ENCODE measurements around the gene CCDC142. TPM values are rescaled to one million over a fixed set of nuclear protein-coding genes. Genes with fewer than 3 reads are reported as not detected.

Gene CCDC142, protein sequence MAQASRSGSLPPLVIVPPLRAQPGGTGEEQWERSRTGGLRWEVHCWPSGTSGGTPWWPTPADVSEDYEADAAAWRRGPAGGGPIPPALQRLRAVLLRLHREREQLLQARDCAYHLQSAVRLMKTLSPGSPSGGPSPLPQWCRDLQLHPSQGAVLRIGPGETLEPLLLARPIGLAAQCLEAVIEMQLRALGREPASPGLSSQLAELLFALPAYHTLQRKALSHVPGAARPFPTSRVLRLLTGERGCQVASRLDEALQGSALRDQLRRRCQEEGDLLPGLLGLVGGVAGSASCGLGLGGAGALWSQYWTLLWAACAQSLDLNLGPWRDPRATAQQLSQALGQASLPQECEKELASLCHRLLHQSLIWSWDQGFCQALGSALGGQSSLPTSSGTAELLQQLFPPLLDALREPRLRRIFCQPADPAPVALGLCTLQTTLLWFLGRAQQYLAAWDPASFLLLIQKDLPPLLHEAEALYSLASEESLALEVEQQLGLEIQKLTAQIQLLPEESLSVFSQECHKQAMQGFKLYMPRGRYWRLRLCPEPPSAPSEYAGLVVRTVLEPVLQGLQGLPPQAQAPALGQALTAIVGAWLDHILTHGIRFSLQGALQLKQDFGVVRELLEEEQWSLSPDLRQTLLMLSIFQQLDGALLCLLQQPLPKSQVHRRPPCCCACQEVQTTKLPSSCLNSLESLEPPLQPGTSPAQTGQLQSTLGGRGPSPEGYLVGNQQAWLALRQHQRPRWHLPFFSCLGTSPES
- total RNA-seq (2021; fragmentation: NEBNext Ultra II Directional; extraction: Animal tissue kit (Norgen Biotek cat#: 25700)) (10.7 and 12.1 TPM in 2 replicates), polyA plus RNA-seq (2011; rRNA removed) (6.0 and 6.7 TPM in 2 replicates), polyA minus RNA-seq (2011; rRNA and poly(A)+ RNA removed) (20.4 and 22.4 TPM in 2 replicates)
- 5.9 TPM for polyA plus RNA-seq (2011; cell fraction: cytosol; rRNA removed)
- 20.6 TPM for polyA plus RNA-seq (2011; cell fraction: nucleus; rRNA removed)
- polyA plus RNA-seq (2012, experiment 1 of 2): 5.5 to 8.1 TPM (median 6.8 TPM) in 4 replicates
- 4.4 TPM for polyA plus RNA-seq (2012, experiment 2 of 2)
- polyA plus RNA-seq (2013, experiment 1 of 2): 5.4 TPM
- 3.8 TPM for polyA plus RNA-seq (2013, experiment 2 of 2)
- 10.3 TPM for polyA minus RNA-seq (2011; cell fraction: cytosol; rRNA and poly(A)+ RNA removed)
- polyA minus RNA-seq (2011; cell fraction: nucleus; rRNA and poly(A)+ RNA removed): 30.3 TPM
- long read RNA-seq, experiment 1: 0 reads
- long read RNA-seq, experiment 2: 0 reads

GRCh38 chr2:74482801-74483674 lies at the start of gene CCDC142, which contains the start of gene TTC31:
CCDC142 (minus strand) TSS chr2:74482998; CDS start chr2:74482837, 161 bp downstream.
TTC31 (plus strand) TSS chr2:74483081; CDS start chr2:74483096, 15 bp downstream.
- H4K5ac ChIP-seq (ENCODE audit: insufficient read length, low read depth, low read length): peak within 1 kb of the TSS; percentile 95
- H4K20me1 ChIP-seq (replicated peaks in 1 of 2; ENCODE audit: control insufficient read depth in 1 of 2, insufficient read depth in 2 of 2, low read length in 2 of 2): peaks cover 4 to 8% of the 10 kb centered on the region in 2 experiments
- peak within 1 kb of the TSS; percentile 97; the same call in 1 of the 2 replicates for H2AFZ ChIP-seq (ENCODE audit: low read length)
- no peak within 1 kb of the TSS; the same call in 1 of the 2 replicates for H2BK12ac ChIP-seq (ENCODE audit: low read depth, low read length)
- no peak within 1 kb of the TSS for H2BK20ac ChIP-seq (ENCODE audit: low read length)
- no peak within 1 kb of the TSS for H3K23ac ChIP-seq (ENCODE audit: insufficient read length)
- no peak within 1 kb of the TSS for H2AK5ac ChIP-seq (ENCODE audit: low read depth, low read length)
- H3K27me3 ChIP-seq (replicated peaks in 1 of 4; ENCODE audit: control insufficient read depth in 3 of 4, extremely low read depth in 1 of 4, insufficient read depth in 3 of 4, low read length in 3 of 4): no peaks in the 10 kb centered on the region; a peak in 1 of 7 replicates
- H3K27ac ChIP-seq (ENCODE audit: low read depth, low read length): peak within 1 kb of the TSS; percentile 92
- WGBS, 2 experiments (ENCODE audit: extremely low coverage in 1 of 2, insufficient coverage in 1 of 2, insufficient read length in 1 of 2, insufficient replicate concordance in 2 of 2, low coverage in 1 of 2, low lambda C conversion rate in 2 of 2, missing lambda C conversion rate in 1 of 2): 4% methylated on average over 50 of the region's 50 CpGs; no CpG with 5 or more reads in 1 of the 2 experiments
- peak within 1 kb of the TSS; percentile 68 to 87 (median 82) for H3K9ac ChIP-seq (replicated peaks in 1 of 4; ENCODE audit: extremely low read depth in 1 of 4, low read depth in 3 of 4, low read length in 3 of 4)
- H2BK120ac ChIP-seq (replicated peaks; ENCODE audit: low read depth, low read length): peak within 1 kb of the TSS; percentile 99
- peaks cover 0 to 10% (median 4%) of the 10 kb centered on the region in 4 experiments; a peak in 4 of 7 replicates for H3K4me1 ChIP-seq (replicated peaks in 1 of 4; ENCODE audit: control insufficient read depth in 3 of 4, insufficient read depth in 4 of 4, low read length in 3 of 4)
- H2BK15ac ChIP-seq (ENCODE audit: low read length): 0 out of 2 replicates have a peak within 1 kb of the TSS, but pooled peaks have one; percentile 92
- FAIRE-seq (peak; percentile 66), DNase-seq (ENCODE audit: low read depth in 1 of 2, low spot score in 2 of 2) (peak; percentile 83 to 96)
- H3K79me1 ChIP-seq (ENCODE audit: low read depth, low read length): no peaks in the 10 kb centered on the region; the same call in 1 of the 2 replicates
- peak within 1 kb of the TSS; percentile 69 to 99 (median 93) for H3K4me3 ChIP-seq (ENCODE audit: extremely low read depth in 1 of 4, insufficient read depth in 2 of 4, low read depth in 3 of 4, low read length in 4 of 4)
- peak within 1 kb of the TSS; percentile 98 to 100 for H3K4me2 ChIP-seq (ENCODE audit: insufficient read depth in 1 of 2, low read depth in 2 of 2, low read length in 2 of 2)
- H4K91ac ChIP-seq (replicated peaks; ENCODE audit: insufficient read length, low read length): peak within 1 kb of the TSS; percentile 98
- H3K36me3 ChIP-seq (ENCODE audit: control insufficient read depth in 2 of 4, insufficient read depth in 4 of 4, low read length in 3 of 4): peaks cover 0 to 6% (median 2%) of the 10 kb centered on the region in 4 experiments; a peak in 5 of 8 replicates
- POLR2A ChIA-PET (ENCODE audit: partially characterized antibody): interaction anchor here (0.9 to 7.3 kb wide), 21 partner anchors 9 to 105 kb away, joined by 3 to 85 read pairs (median 6); partner anchors contain the start of genes AUP1, C2orf81, DQX1 and HTRA2
- peak within 1 kb of the TSS; percentile 85 for H3K4ac ChIP-seq (replicated peaks; ENCODE audit: insufficient read length, low read depth, low read length)
- H2BK5ac ChIP-seq (ENCODE audit: low read depth, low read length): peak within 1 kb of the TSS; percentile 97
- peaks cover 9% of the 10 kb centered on the region; the same call in 1 of the 2 replicates for H3K23me2 ChIP-seq (ENCODE audit: low read depth, low read length)
- CTCF ChIA-PET (ENCODE audit: partially characterized antibody): interaction anchor here (1.0 to 8.0 kb wide), 26 partner anchors 10 to 108 kb away, joined by 3 to 73 read pairs (median 6); partner anchors contain the start of genes AUP1, HTRA2, INO80B and LBX2
- H4K8ac ChIP-seq (ENCODE audit: extremely low read depth, insufficient read depth, low read length): peak within 1 kb of the TSS; percentile 99
- H3K18ac ChIP-seq (ENCODE audit: extremely low read depth, low read length): peak within 1 kb of the TSS; percentile 100
- H3K56ac ChIP-seq (replicated peaks; ENCODE audit: insufficient read length, low read depth, low read length): peak within 1 kb of the TSS; percentile 95
- peaks cover 0 to 9% of the 10 kb centered on the region in 2 experiments; a peak in 1 of 4 replicates for H3K79me2 ChIP-seq (ENCODE audit: control insufficient read depth in 1 of 2, insufficient read depth in 2 of 2, low read length in 2 of 2)
- no peaks in the 10 kb centered on the region for H3K9me3 ChIP-seq (ENCODE audit: insufficient read depth in 2 of 2, low read depth in 1 of 2, low read length in 1 of 2)
- no peak within 1 kb of the TSS for H3K14ac ChIP-seq (ENCODE audit: insufficient read length)
- TF ChIP-seq TAF7 (optimal IDR thresholded peaks at IDR 0.05; ENCODE audit: borderline replicate concordance, low read depth, low read length) (peak; percentile 75), YY1 (IDR thresholded peaks at IDR 0.05; ENCODE audit: low read depth, low read length) (peak; percentile 99), POLR2AphosphoS5 (IDR thresholded peaks at IDR 0.05; ENCODE audit: low read depth, low read length) (peak; percentile 73; the same call in 1 of the 2 replicates)

Measured in H1 (cell line).